Ovary (tissue), 3 donors: ENCODE results near the gene ATP6V1G3.

ENCODE experiments used
- POLR2A ChIP-seq: fragments of 450-650 bp; IDR thresholded peaks from one replicate; pipeline ENCODE4 v1.6.1; 2017; ENCODE audit warnings: antibody characterized with exemption, mild to moderate bottlenecking, moderate library complexity
- TF ChIP-seq, protein P1 (sequence below), 3 donors: fragments of 450-650 bp in 2 of 3; fragments of 200-600 bp in 1 of 3; IDR thresholded peaks; one replicate each; pipeline versions ENCODE4 v1.5.1 to v1.8.0; 2016 to 2022; ENCODE audit warnings: antibody characterized with exemption in 3 of 3, mild to moderate bottlenecking in 1 of 3
- donor health status: DM: no; HTN: no; CAD: no.

DNA sequence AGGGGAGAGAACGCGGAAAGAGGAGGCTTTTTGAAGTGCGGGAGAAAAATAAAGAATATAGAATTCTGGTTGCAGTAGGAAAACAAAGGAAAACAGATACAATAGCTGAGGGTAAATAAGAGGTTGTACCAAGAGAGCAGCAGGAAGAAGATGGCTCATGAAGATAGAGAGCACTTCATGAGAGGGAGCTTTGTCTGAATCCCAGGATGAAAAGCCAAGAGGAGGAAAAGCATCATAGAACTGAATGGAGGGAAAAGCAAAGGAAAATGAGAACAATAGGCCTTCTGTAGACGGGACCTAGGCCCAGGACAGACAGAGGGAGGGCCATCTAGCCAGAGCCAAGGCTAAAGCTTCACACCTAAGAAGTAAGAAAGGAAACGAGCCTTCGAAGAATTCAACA lies 49.5 kb downstream of the ATP6V1G3 start:
- TF ChIP-seq, protein P1, sequence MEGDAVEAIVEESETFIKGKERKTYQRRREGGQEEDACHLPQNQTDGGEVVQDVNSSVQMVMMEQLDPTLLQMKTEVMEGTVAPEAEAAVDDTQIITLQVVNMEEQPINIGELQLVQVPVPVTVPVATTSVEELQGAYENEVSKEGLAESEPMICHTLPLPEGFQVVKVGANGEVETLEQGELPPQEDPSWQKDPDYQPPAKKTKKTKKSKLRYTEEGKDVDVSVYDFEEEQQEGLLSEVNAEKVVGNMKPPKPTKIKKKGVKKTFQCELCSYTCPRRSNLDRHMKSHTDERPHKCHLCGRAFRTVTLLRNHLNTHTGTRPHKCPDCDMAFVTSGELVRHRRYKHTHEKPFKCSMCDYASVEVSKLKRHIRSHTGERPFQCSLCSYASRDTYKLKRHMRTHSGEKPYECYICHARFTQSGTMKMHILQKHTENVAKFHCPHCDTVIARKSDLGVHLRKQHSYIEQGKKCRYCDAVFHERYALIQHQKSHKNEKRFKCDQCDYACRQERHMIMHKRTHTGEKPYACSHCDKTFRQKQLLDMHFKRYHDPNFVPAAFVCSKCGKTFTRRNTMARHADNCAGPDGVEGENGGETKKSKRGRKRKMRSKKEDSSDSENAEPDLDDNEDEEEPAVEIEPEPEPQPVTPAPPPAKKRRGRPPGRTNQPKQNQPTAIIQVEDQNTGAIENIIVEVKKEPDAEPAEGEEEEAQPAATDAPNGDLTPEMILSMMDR (IDR thresholded peaks at IDR 0.05): no peak
- no peak for TF ChIP-seq POLR2A
